ENCODE data around the gene FAM222B. TPM values are rescaled to one million over a fixed set of nuclear protein-coding genes. Genes with fewer than 3 reads are reported as not detected.

FAM222B gene
- total and polyA plus RNA-seq, 9 of the 15 experiments (the other 6 are each of a cell fraction or from before 2014, with no cell fraction given): 4.0 to 34.6 (median 7.5) TPM

DNA sequence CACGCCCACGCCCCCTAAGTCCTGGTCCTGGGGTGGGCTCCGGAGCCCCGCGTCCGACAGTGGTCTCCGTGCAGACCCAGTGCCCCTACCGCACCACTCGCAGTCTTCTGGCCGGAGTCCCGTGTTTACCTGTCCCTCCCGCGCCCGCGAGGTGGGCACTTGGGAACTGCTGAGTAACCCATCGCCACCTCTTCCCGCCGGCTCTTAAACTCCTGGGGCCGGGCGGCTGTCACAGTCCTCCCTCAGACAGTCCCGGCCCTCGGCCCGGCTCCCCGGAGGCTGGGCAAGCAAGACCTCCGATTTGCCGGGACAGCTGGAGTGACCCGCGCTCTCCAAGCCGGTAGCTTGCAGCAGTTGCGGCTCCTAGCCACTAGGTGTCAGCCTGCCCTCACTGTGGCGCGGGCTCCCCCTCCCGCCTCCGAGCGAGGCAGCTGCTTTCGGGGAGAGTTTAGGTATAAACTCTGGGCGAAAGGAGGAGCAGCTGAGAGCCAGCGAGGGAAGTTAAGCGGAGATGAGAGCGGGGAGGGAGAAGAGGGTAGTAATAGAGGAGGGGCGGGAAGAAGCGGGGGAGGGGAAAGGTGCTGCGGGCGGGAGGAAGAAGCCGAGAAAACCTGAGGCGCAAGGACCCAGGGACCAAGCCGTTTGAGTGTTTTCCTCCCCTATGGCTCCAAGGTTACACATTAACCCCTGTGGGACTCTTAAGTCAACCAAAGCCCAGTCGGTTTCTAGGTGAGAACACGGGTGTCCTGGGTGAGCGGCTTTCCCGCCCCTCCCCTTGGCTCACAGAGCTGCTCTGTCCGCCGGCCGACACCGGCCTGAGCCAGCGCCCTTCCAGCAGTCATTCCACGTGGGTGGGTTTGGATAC is 115.7 kb downstream of the FAM222B start (continued):
- TF ChIP-seq SRF (CRISPR knock-in tag; IDR thresholded peaks at IDR 0.05): 0 out of 4 replicates have a peak, but pooled peaks of 1 of the 2 experiments have one; percentile 32
- TF ChIP-seq NBN (IDR thresholded peaks at IDR 0.05; ENCODE audit: low read depth): peak; percentile 91
- peak; percentile 56; the same call in 1 of the 2 replicates for TF ChIP-seq RNF2 (IDR thresholded peaks at IDR 0.05)
- TF ChIP-seq CBFB (CRISPR knock-in tag; IDR thresholded peaks at IDR 0.05): peak; percentile 70
- no peak for TF ChIP-seq ZNF23 (CRISPR knock-in tag; IDR thresholded peaks at IDR 0.05)
- peak; percentile 67; the same call in 1 of the 2 replicates for TF ChIP-seq SOX6 (IDR thresholded peaks at IDR 0.05)
- TF ChIP-seq C11orf30 (IDR thresholded peaks at IDR 0.05; ENCODE audit: low read depth): no peak
- TF ChIP-seq NCOA1 (IDR thresholded peaks at IDR 0.05; ENCODE audit: low read depth): no peak; the same call in 1 of the 2 replicates
- TF ChIP-seq NFE2 (IDR thresholded peaks at IDR 0.05; ENCODE audit: low read depth): no peak; the same call in 1 of the 2 replicates
- TF ChIP-seq, protein P1, sequence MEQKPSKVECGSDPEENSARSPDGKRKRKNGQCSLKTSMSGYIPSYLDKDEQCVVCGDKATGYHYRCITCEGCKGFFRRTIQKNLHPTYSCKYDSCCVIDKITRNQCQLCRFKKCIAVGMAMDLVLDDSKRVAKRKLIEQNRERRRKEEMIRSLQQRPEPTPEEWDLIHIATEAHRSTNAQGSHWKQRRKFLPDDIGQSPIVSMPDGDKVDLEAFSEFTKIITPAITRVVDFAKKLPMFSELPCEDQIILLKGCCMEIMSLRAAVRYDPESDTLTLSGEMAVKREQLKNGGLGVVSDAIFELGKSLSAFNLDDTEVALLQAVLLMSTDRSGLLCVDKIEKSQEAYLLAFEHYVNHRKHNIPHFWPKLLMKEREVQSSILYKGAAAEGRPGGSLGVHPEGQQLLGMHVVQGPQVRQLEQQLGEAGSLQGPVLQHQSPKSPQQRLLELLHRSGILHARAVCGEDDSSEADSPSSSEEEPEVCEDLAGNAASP (IDR thresholded peaks at IDR 0.05): no peak
- TF ChIP-seq CXXC5 (CRISPR knock-in tag; IDR thresholded peaks at IDR 0.05): peak; percentile 21; the same call in 1 of the 2 replicates
- TF ChIP-seq XRCC3 (IDR thresholded peaks at IDR 0.05): no peak
- TF ChIP-seq PRPF4 (IDR thresholded peaks at IDR 0.05; ENCODE audit: insufficient read depth, low read depth, low read length, poor library complexity, severe bottlenecking): peak; percentile 44
- TF ChIP-seq, protein P2, sequence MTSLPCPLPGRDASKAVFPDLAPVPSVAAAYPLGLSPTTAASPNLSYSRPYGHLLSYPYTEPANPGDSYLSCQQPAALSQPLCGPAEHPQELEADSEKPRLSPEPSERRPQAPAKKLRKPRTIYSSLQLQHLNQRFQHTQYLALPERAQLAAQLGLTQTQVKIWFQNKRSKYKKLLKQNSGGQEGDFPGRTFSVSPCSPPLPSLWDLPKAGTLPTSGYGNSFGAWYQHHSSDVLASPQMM (CRISPR knock-in tag; IDR thresholded peaks at IDR 0.05): no peak
- TF ChIP-seq SRSF9 (IDR thresholded peaks at IDR 0.05; ENCODE audit: borderline replicate concordance, low read depth, low read length): no peak
- TF ChIP-seq, protein P3, sequence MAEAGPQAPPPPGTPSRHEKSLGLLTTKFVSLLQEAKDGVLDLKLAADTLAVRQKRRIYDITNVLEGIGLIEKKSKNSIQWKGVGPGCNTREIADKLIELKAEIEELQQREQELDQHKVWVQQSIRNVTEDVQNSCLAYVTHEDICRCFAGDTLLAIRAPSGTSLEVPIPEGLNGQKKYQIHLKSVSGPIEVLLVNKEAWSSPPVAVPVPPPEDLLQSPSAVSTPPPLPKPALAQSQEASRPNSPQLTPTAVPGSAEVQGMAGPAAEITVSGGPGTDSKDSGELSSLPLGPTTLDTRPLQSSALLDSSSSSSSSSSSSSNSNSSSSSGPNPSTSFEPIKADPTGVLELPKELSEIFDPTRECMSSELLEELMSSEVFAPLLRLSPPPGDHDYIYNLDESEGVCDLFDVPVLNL (CRISPR knock-in tag; IDR thresholded peaks at IDR 0.05; ENCODE audit: low read depth): 0 out of 2 replicates have a peak, but pooled peaks have one; percentile 42
- no peak for TF ChIP-seq ZNF780A (CRISPR knock-in tag; IDR thresholded peaks at IDR 0.05)
- TF ChIP-seq KLF6 (CRISPR knock-in tag; IDR thresholded peaks at IDR 0.05; ENCODE audit: borderline replicate concordance): no peak
- TF ChIP-seq KLF1 (tag; IDR thresholded peaks at IDR 0.05): no peak
- TF ChIP-seq, protein P4, sequence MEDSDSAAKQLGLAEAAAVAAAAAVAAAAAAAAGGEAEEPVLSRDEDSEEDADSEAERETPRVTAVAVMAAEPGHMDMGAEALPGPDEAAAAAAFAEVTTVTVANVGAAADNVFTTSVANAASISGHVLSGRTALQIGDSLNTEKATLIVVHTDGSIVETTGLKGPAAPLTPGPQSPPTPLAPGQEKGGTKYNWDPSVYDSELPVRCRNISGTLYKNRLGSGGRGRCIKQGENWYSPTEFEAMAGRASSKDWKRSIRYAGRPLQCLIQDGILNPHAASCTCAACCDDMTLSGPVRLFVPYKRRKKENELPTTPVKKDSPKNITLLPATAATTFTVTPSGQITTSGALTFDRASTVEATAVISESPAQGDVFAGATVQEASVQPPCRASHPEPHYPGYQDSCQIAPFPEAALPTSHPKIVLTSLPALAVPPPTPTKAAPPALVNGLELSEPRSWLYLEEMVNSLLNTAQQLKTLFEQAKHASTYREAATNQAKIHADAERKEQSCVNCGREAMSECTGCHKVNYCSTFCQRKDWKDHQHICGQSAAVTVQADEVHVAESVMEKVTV (CRISPR knock-in tag; IDR thresholded peaks at IDR 0.05): peak; percentile 100
- no peak for TF ChIP-seq ESRRB (CRISPR knock-in tag; IDR thresholded peaks at IDR 0.05; ENCODE audit: borderline replicate concordance)

Measured in K562 (cell line).